ENCODE data around the gene PHF2.

The PHF2 gene

DNA sequence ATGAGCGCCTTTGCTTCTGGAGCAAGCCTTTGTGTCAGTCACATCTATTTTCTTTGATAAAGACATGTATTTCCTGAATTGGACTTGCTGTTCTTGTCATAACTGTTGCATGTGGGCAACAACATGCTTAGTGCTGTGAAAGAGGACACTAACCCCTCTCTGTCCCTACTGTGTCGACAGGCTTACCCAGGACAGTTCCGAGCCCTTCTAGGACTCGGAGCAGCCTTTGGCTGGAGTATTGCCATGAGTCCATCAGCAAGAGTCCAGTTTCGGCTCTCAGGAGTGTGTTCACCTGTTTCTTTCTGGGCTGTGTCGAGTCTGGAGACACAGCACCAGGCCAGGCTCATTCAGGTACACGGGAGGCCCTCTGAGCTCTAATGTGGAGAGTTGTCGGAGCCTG, 36.1 kb upstream of the PHF2 start:
- TF ChIP-seq SP1 (IDR thresholded peaks at IDR 0.05) (no peak), FOXK2 (IDR thresholded peaks at IDR 0.05) (no peak), L3MBTL2 (conservative IDR thresholded peaks at IDR 0.05) (no peak), ELF4 (IDR thresholded peaks at IDR 0.05) (no peak), SUZ12 (IDR thresholded peaks at IDR 0.05) (no peak), FOXA1 (IDR thresholded peaks at IDR 0.05) (no peak), CTBP1 (IDR thresholded peaks at IDR 0.05; ENCODE audit: borderline replicate concordance) (no peak), FOXM1 (IDR thresholded peaks at IDR 0.05; ENCODE audit: borderline replicate concordance) (no peak), ARNT (IDR thresholded peaks at IDR 0.05) (no peak)
- TF ChIP-seq, protein P1, sequence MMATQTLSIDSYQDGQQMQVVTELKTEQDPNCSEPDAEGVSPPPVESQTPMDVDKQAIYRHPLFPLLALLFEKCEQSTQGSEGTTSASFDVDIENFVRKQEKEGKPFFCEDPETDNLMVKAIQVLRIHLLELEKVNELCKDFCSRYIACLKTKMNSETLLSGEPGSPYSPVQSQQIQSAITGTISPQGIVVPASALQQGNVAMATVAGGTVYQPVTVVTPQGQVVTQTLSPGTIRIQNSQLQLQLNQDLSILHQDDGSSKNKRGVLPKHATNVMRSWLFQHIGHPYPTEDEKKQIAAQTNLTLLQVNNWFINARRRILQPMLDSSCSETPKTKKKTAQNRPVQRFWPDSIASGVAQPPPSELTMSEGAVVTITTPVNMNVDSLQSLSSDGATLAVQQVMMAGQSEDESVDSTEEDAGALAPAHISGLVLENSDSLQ (IDR thresholded peaks at IDR 0.05) = no peak
- ChIA-PET CTCF (no interaction called here), POLR2A (no interaction called here)
- no peak for DNase-seq (ENCODE audit: extremely low spot score)

DNA sequence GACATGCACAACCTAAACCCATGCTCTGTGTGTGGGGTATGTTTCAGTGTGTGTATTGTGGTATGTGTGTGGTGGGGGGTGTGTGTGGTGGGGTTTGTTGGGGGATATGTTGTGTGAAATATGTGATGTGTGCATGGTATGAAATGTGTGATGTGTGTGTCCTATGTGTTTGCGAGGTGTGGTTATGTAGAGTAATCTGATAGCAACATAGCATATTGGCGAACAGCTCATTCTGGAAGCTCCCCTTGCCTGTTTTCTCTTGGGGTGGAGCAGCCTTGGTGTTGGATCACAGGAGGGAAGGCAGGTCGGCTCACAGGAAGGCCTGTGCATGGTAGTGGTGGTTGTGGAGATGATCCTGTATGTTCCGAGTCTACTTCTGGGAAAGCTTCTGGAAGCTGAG, 35.4 kb upstream of the PHF2 start:
- ChIA-PET CTCF (no interaction called here), POLR2A (no interaction called here)
- TF ChIP-seq NFRKB (IDR thresholded peaks at IDR 0.05) (no peak), ZNF384 (IDR thresholded peaks at IDR 0.05) (no peak), TARDBP (IDR thresholded peaks at IDR 0.05) (no peak), LEF1 (IDR thresholded peaks at IDR 0.05; ENCODE audit: borderline replicate concordance) (no peak), CTBP1 (IDR thresholded peaks at IDR 0.05; ENCODE audit: borderline replicate concordance) (no peak), BHLHE40 (IDR thresholded peaks at IDR 0.05; ENCODE audit: borderline replicate concordance) (no peak), ARNT (IDR thresholded peaks at IDR 0.05) (no peak), SUZ12 (IDR thresholded peaks at IDR 0.05) (no peak), ELF4 (IDR thresholded peaks at IDR 0.05) (no peak), FOXK2 (IDR thresholded peaks at IDR 0.05) (no peak), HDGF (IDR thresholded peaks at IDR 0.05; ENCODE audit: borderline replicate concordance) (no peak), FOXA1 (IDR thresholded peaks at IDR 0.05) (no peak), SP1 (IDR thresholded peaks at IDR 0.05) (no peak), FOXM1 (IDR thresholded peaks at IDR 0.05; ENCODE audit: borderline replicate concordance) (no peak), L3MBTL2 (conservative IDR thresholded peaks at IDR 0.05) (no peak)
- TF ChIP-seq, protein P1 (IDR thresholded peaks at IDR 0.05) = no peak
- no peak for DNase-seq (ENCODE audit: extremely low spot score)

DNA sequence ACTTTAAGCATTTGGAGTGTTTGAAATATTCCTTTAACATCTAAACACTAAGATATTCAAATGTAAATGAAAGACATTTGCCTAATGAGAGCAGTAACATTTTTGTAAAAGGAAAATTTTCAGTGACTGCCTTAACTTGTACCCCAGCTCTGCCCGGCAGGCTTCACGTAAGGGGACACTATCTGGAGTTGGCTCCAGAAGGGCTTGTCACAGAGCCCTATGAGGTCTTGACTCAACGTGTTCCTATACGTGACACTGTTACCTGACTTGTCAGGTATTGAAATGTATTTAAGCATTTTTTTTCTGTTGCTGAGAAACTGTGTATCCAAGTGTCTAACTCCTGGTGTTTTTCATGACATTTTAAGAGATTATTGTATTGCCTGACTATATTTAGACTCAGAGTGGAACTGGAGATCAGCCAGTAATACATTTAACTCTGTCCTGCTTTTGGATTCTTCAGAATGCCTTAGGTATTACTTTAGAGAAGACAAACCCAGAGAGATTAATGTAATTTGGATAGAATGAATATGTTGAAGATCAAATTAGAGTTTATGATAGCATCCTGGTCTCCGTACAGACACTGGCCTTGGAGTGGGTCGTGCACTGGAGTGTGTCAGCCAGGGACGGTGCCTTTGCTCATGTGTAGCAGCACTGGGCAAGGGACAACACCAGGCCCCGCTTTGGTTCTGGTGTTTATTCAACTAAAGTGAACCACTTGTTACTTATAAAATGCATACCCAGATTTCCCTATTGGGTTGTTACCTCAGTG, 34.6 kb upstream of the PHF2 start:
- TF ChIP-seq TARDBP (IDR thresholded peaks at IDR 0.05) (no peak), FOXK2 (IDR thresholded peaks at IDR 0.05) (no peak), L3MBTL2 (conservative IDR thresholded peaks at IDR 0.05) (no peak), CTBP1 (IDR thresholded peaks at IDR 0.05; ENCODE audit: borderline replicate concordance) (no peak), ARNT (IDR thresholded peaks at IDR 0.05) (no peak), FOXA1 (IDR thresholded peaks at IDR 0.05) (no peak), SP1 (IDR thresholded peaks at IDR 0.05) (no peak), NFRKB (IDR thresholded peaks at IDR 0.05) (no peak), SUZ12 (IDR thresholded peaks at IDR 0.05) (no peak), HDGF (IDR thresholded peaks at IDR 0.05; ENCODE audit: borderline replicate concordance) (no peak), ZNF384 (IDR thresholded peaks at IDR 0.05) (no peak), LEF1 (IDR thresholded peaks at IDR 0.05; ENCODE audit: borderline replicate concordance) (no peak)
- ChIA-PET CTCF (no interaction called here), POLR2A (no interaction called here)
- no peak for DNase-seq (ENCODE audit: extremely low spot score)

DNA sequence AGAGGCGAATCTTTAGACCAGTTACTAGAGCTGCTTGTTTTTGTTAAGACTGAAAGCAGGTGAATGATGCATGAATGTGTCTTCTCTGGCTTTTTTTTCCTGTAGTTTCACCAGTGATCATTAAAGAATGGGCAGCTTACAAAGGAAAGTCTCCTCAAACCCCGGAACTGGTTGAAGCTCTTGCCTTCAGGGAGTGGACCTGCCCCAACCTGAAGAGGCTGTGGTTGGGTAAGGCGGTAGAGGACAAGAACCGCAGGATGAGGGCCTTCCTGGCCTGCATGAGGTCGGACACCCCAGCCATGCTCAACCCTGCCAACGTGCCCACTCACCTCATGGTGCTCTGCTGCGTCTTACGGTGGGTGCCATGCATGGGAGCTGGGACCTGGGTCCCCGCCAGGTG, 33.3 kb upstream of the PHF2 start:
- TF ChIP-seq LEF1 (IDR thresholded peaks at IDR 0.05; ENCODE audit: borderline replicate concordance) = no peak
- no peak for TF ChIP-seq FOXM1 (IDR thresholded peaks at IDR 0.05; ENCODE audit: borderline replicate concordance)
- TF ChIP-seq ZNF384 (IDR thresholded peaks at IDR 0.05) = no peak
- no peak for TF ChIP-seq L3MBTL2 (conservative IDR thresholded peaks at IDR 0.05)
- no peak for TF ChIP-seq ARNT (IDR thresholded peaks at IDR 0.05)
- no peak for TF ChIP-seq NFRKB (IDR thresholded peaks at IDR 0.05)
- TF ChIP-seq BHLHE40 (IDR thresholded peaks at IDR 0.05; ENCODE audit: borderline replicate concordance) = no peak
- TF ChIP-seq CTBP1 (IDR thresholded peaks at IDR 0.05; ENCODE audit: borderline replicate concordance) = no peak
- TF ChIP-seq, protein P1 (IDR thresholded peaks at IDR 0.05) = no peak
- no peak for TF ChIP-seq FOXA1 (IDR thresholded peaks at IDR 0.05)
- no peak for TF ChIP-seq SUZ12 (IDR thresholded peaks at IDR 0.05)
- no peak for TF ChIP-seq HDGF (IDR thresholded peaks at IDR 0.05; ENCODE audit: borderline replicate concordance)
- TF ChIP-seq SP1 (IDR thresholded peaks at IDR 0.05) = no peak
- TF ChIP-seq TARDBP (IDR thresholded peaks at IDR 0.05) = no peak
- no peak for TF ChIP-seq ELF4 (IDR thresholded peaks at IDR 0.05)
- TF ChIP-seq FOXK2 (IDR thresholded peaks at IDR 0.05) = no peak
- POLR2A ChIA-PET = interaction anchor here (0.6 kb wide), 1 partner anchor 23 kb away, joined by 3 read pairs; no protein-coding TSS in a partner anchor
- DNase-seq (ENCODE audit: extremely low spot score) = no peak
- CTCF ChIA-PET = no interaction called here

DNA sequence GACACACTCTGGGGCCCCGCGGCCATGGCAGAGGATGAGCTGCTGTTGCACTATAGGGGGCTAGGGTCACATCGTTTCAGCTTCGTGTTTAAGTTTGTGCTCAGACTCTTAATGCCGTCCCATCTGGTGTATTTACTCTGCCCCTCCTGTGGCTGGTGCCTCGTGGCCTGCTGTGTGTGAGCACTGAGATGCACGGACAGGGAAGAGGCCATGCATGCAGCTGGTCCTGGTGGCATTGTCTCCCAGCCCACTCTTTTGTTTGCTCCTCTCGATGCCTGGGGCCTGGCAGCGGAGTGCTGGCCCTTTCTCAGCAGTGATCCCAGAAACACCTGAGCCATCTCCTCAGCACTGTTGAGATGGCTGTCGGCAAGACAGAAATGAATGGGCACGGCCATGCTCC, 30.0 kb upstream of the PHF2 start:
- ChIA-PET POLR2A (no interaction called here), CTCF (no interaction called here)
- no peak for DNase-seq (ENCODE audit: extremely low spot score)
- TF ChIP-seq BHLHE40 (IDR thresholded peaks at IDR 0.05; ENCODE audit: borderline replicate concordance) = no peak
- no peak for TF ChIP-seq HDGF (IDR thresholded peaks at IDR 0.05; ENCODE audit: borderline replicate concordance)
- no peak for TF ChIP-seq ARNT (IDR thresholded peaks at IDR 0.05)
- TF ChIP-seq LEF1 (IDR thresholded peaks at IDR 0.05; ENCODE audit: borderline replicate concordance) = no peak
- no peak for TF ChIP-seq TARDBP (IDR thresholded peaks at IDR 0.05)
- no peak for TF ChIP-seq SP1 (IDR thresholded peaks at IDR 0.05)
- no peak for TF ChIP-seq ELF4 (IDR thresholded peaks at IDR 0.05)

DNA sequence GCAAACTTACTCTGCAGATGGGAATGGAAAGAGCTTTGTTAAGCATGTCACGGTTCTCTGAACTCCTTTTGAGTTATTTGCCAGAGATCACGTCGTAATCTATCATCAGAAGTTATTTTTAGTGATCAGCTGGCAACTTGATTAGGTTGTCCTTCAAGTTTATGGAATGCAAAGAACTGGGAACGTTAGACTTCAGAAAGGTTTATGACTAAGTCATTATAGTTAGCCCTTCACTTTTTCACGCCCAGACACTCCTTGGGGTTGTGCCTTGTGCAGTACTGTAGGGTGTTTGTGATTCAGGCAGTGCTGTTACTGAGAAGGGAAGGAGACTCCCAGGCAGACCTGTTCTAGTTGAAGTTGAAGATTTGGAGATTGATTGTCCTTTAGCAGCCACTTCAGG, 26.8 kb upstream of the PHF2 start:
- CTCF ChIA-PET = no interaction called here
- no peak for DNase-seq (ENCODE audit: extremely low spot score)
- no peak for TF ChIP-seq ELF4 (IDR thresholded peaks at IDR 0.05)
- no peak for TF ChIP-seq FOXK2 (IDR thresholded peaks at IDR 0.05)
- TF ChIP-seq L3MBTL2 (conservative IDR thresholded peaks at IDR 0.05) = no peak
- TF ChIP-seq NFRKB (IDR thresholded peaks at IDR 0.05) = no peak
- no peak for TF ChIP-seq SP1 (IDR thresholded peaks at IDR 0.05)
- no peak for TF ChIP-seq ARNT (IDR thresholded peaks at IDR 0.05)
- TF ChIP-seq BHLHE40 (IDR thresholded peaks at IDR 0.05; ENCODE audit: borderline replicate concordance) = no peak
- no peak for TF ChIP-seq FOXA1 (IDR thresholded peaks at IDR 0.05)
- TF ChIP-seq TARDBP (IDR thresholded peaks at IDR 0.05) = no peak
- POLR2A ChIA-PET = no interaction called here

Measured in HEK293T (cell line).